Natural killer cell (primary cell): ENCODE results near the gene TBC1D4. TPM values are rescaled to one million over a fixed set of nuclear protein-coding genes. Genes with fewer than 3 reads are reported as not detected.
A peak's percentile ranks its signal among the peaks of the same experiment; 100 is the strongest.

Source experiments
- ATAC-seq, 3 donors: fragments of 150-1000 bp in 2 of 3; fragments of 200-7000 bp in 1 of 3; cut with Tn5 transposase; 1 replicate in 1 of 3; 2 replicates in 2 of 3; pipeline ENCODE4 v1.10.0; 2021; ENCODE audit warnings: mild to moderate bottlenecking in 2 of 3, moderate library complexity in 2 of 3
- DNase-seq, 2 donors: peaks; one replicate each; pipeline versions ENCODE4 v3.0.0 to v3.0.0-alpha.2; 2013 to 2021; ENCODE audit warnings: mixed read lengths in 1 of 2
- H3K27ac ChIP-seq: one replicate; pipeline ENCODE4 v1.5.1; 2013; ENCODE audit warnings: mild to moderate bottlenecking, low read length
- H3K27me3 ChIP-seq: one replicate; pipeline ENCODE4 v1.6.1; 2013; ENCODE audit warnings: low read length; ENCODE audit not compliant: control insufficient read depth, insufficient read depth
- H3K36me3 ChIP-seq: one replicate; pipeline ENCODE4 v1.6.1; 2013; ENCODE audit warnings: low read length; ENCODE audit not compliant: control insufficient read depth, insufficient read depth
- H3K4me1 ChIP-seq: one replicate; pipeline ENCODE4 v1.6.1; 2013; ENCODE audit warnings: low read length; ENCODE audit not compliant: control insufficient read depth, insufficient read depth
- H3K4me3 ChIP-seq: one replicate; pipeline ENCODE4 v1.5.1; 2013; ENCODE audit warnings: low read length
- H3K9me3 ChIP-seq: one replicate; pipeline ENCODE4 v1.6.1; 2013; ENCODE audit warnings: low read length; ENCODE audit not compliant: control insufficient read depth, insufficient read depth
- H3K27ac Mint-ChIP-seq, 2 donors: one replicate each; pipeline ENCODE4 v1.8.0; 2022; ENCODE audit warnings: mild to moderate bottlenecking in 2 of 2, mixed read lengths in 2 of 2, moderate library complexity in 1 of 2
- H3K27me3 Mint-ChIP-seq, 2 donors: one replicate each; pipeline ENCODE4 v1.8.0; 2022; ENCODE audit warnings: low read depth in 2 of 2, mixed read lengths in 2 of 2
- H3K36me3 Mint-ChIP-seq: one replicate; pipeline ENCODE4 v1.8.0; 2022; ENCODE audit warnings: mixed read lengths
- H3K4me1 Mint-ChIP-seq, 2 donors: one replicate each; pipeline ENCODE4 v1.8.0; 2022; ENCODE audit warnings: mixed read lengths in 2 of 2
- H3K4me3 Mint-ChIP-seq: one replicate; pipeline ENCODE4 v1.8.0; 2022; ENCODE audit warnings: mild to moderate bottlenecking, moderate library complexity, mixed read lengths
- H3K9me3 Mint-ChIP-seq, 2 donors: one replicate each; pipeline ENCODE4 v1.8.0; 2022; ENCODE audit warnings: mixed read lengths in 2 of 2
- WGBS: methylation state at CpG from one replicate; pipeline ENCODE4 v1.1.7; 2013; ENCODE audit warnings: missing lambda C conversion rate; ENCODE audit not compliant: insufficient coverage; 5-methylcytosine and 5-hydroxymethylcytosine counted together
- intact Hi-C: fragments of 100-400 bp; cut with micrococcal nuclease; formaldehyde crosslinking; loops from one replicate; pipeline ENCODE4 v1.14.2; 2022
- total RNA-seq, 4 donors: library from RNA; stranded (reverse); fragments of 120-200 nt in 1 of 4; gene quantifications; one replicate each; pipeline versions ENCODE4 v1.2.3 to v1.2.4, GENCODE V29; 2013 to 2022
- TF ChIP-seq, protein P1 (sequence below): fragments of 200-600 bp; IDR thresholded peaks from one replicate; pipeline ENCODE4 v1.8.0; 2022; ENCODE audit warnings: antibody characterized with exemption

The TBC1D4 gene
- total RNA-seq, 3 donors from 2014 or later (not counting 1 experiment from before 2014, with no cell fraction given): 0.54 to 5.1 (median 3.7) TPM

DNA sequence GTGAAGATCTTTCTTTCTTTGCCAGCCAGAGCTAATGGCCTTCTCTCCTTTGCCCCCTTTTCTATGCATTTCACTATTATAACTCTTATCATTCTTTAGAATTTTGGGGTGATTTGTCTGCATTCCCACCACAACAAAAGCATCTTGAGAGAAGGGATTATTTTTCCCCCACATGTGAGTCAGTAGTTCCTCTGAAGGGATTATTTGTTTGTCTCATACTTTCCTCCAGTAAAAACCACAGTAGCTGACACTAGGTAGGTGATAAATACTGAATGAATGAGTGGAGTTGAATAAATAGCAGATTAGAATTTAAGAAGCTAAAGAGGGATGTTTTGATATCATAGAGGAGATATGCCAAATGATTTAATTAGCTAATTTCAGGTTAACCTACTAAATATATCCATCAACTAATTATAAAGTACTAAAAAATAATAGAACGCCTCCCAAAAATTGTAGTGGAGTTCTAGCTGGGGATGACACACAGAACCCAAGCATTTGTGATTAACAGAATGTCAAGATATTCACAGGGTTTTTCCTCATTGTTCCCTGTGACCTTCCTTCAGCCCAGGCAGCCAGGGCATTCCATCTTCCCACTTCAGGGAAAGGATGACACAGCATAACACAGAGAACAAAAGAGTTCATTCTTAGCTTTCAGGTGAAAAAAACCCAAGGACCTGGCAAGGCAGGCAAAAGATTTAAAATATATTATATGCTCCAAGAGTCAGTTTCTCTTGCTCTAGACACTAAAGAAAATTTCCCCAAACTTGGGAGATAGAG lies 3.5 kb upstream of the TBC1D4 start:
- Histone ChIP-seq H3K36me3 (no peaks in the 10 kb centered on the region), H3K4me1 (peaks cover 31% of the 10 kb centered on the region), H3K27me3 (peaks cover 4% of the 10 kb centered on the region), H3K4me3 (no peak overlapping the region), H3K9me3 (no peaks in the 10 kb centered on the region), H3K27ac (no peak overlapping the region)
- WGBS: no CpG with 5 or more reads among the region's 1 CpG
- Mint-ChIP-seq H3K27me3 (peaks cover 2 to 15% of the 10 kb centered on the region in 2 donors), H3K36me3 (no peaks in the 10 kb centered on the region), H3K4me3 (peak overlapping the region; percentile 37), H3K9me3 (no peaks in the 10 kb centered on the region), H3K4me1 (peaks cover 40 to 44% of the 10 kb centered on the region in 2 donors), H3K27ac (peak overlapping the region; percentile 21 to 46)
- ATAC-seq (no peak), DNase-seq (no peak)
- TF ChIP-seq, protein P1, sequence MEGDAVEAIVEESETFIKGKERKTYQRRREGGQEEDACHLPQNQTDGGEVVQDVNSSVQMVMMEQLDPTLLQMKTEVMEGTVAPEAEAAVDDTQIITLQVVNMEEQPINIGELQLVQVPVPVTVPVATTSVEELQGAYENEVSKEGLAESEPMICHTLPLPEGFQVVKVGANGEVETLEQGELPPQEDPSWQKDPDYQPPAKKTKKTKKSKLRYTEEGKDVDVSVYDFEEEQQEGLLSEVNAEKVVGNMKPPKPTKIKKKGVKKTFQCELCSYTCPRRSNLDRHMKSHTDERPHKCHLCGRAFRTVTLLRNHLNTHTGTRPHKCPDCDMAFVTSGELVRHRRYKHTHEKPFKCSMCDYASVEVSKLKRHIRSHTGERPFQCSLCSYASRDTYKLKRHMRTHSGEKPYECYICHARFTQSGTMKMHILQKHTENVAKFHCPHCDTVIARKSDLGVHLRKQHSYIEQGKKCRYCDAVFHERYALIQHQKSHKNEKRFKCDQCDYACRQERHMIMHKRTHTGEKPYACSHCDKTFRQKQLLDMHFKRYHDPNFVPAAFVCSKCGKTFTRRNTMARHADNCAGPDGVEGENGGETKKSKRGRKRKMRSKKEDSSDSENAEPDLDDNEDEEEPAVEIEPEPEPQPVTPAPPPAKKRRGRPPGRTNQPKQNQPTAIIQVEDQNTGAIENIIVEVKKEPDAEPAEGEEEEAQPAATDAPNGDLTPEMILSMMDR: no peak
- intact Hi-C loops: no loop called here

GRCh38 chr13:75482820-75483079 lies 781 bp upstream of the TBC1D4 start:
- Mint-ChIP-seq H3K27ac (peak overlapping the region; percentile 12 to 82), H3K36me3 (no peaks in the 10 kb centered on the region), H3K4me1 (peaks cover 30% of the 10 kb centered on the region in 2 donors), H3K4me3 (peak overlapping the region; percentile 99), H3K27me3 (peaks cover 27 to 29% of the 10 kb centered on the region in 2 donors), H3K9me3 (no peaks in the 10 kb centered on the region)
- H3K4me1 ChIP-seq: peaks cover 23% of the 10 kb centered on the region
- peaks cover 16% of the 10 kb centered on the region for H3K27me3 ChIP-seq
- H3K9me3 ChIP-seq: no peaks in the 10 kb centered on the region
- H3K36me3 ChIP-seq: no peaks in the 10 kb centered on the region
- H3K27ac ChIP-seq: no peak overlapping the region
- H3K4me3 ChIP-seq: peak overlapping the region; percentile 56
- intact Hi-C loops: loop anchor here (5.0 kb wide), 2 partner anchors 65 to 115 kb away; partner anchors contain the start of gene UCHL3
- no peak for ATAC-seq
- TF ChIP-seq, protein P1: peak; percentile 23
- WGBS: no CpG with 5 or more reads among the region's 1 CpG
- no peak for DNase-seq

- no peaks in the 10 kb centered on the region for H3K9me3 Mint-ChIP-seq
- H3K27ac ChIP-seq: no peak overlapping the region
- DNase-seq: peak; percentile 21 to 30
- H3K27me3 Mint-ChIP-seq: peaks cover 27 to 41% of the 10 kb centered on the region in 2 donors
- TF ChIP-seq, protein P1: no peak
- no peaks in the 10 kb centered on the region for H3K36me3 ChIP-seq
- H3K9me3 ChIP-seq: no peaks in the 10 kb centered on the region
- WGBS: under 1% methylated on average over 100 of the region's 100 CpGs
- H3K27me3 ChIP-seq: peaks cover 16% of the 10 kb centered on the region
- H3K4me3 Mint-ChIP-seq: peak overlapping the region; percentile 99
- peaks cover 23% of the 10 kb centered on the region in 2 donors for H3K4me1 Mint-ChIP-seq
- peaks cover 18% of the 10 kb centered on the region for H3K4me1 ChIP-seq
- intact Hi-C loops: loop anchor here (5.0 kb wide), 2 partner anchors 66 to 114 kb away; partner anchors contain the start of gene UCHL3
- H3K27ac Mint-ChIP-seq: no peak overlapping the region
- peak; percentile 11 to 35 (median 21) for ATAC-seq
- H3K36me3 Mint-ChIP-seq: no peaks in the 10 kb centered on the region
- H3K4me3 ChIP-seq: peak overlapping the region; percentile 56
These were observed 546 bp downstream of the TBC1D4 start for GRCh38 chr13:75481176-75482069.
